ENCODE measurements around the gene KRT26.
"Not testable (repeated sequence)": the region's sequence is repeated elsewhere in the genome, so short reads cannot be mapped to it uniquely, and the experiment has no call there.

The KRT26 gene

DNA sequence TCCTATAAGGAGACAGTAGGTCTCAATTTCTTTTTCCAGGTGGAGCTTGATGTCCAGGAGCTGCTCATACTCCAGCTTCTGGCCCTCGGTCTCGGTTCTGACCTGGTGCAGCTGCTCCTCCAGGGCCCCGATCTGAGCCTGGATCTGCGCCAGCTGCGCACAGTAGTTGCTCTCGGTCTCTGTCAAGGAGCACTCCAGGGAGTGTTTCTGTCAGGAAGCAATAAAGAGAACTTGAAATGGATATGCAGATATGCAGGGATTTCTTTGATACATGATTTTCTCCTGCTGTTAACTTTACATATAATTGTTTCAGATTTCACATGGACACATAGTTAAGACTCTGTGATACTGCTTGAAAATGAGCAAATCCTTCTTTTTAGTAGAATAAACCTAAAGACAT lies 21.6 kb downstream of the KRT26 start:
- H3K4me2 ChIP-seq (ENCODE audit: low read depth, low read length) = no peak overlapping the region
- no peaks in the 10 kb centered on the region for H3F3A ChIP-seq (ENCODE audit: insufficient read depth, low read length)
- no peaks in the 10 kb centered on the region for H3K27me3 ChIP-seq (replicated peaks; ENCODE audit: insufficient read depth, low read length)
- no peaks in the 10 kb centered on the region for H3K9me2 ChIP-seq (replicated peaks; ENCODE audit: insufficient read depth, low read length)
- no peaks in the 10 kb centered on the region for H3K4me1 ChIP-seq (ENCODE audit: low read length)
- DNase-seq = no peak
- H3K9me3 ChIP-seq (replicated peaks; ENCODE audit: insufficient read depth, low read length) = no peaks in the 10 kb centered on the region
- no peaks in the 10 kb centered on the region for H3K36me3 ChIP-seq (replicated peaks; ENCODE audit: insufficient read depth, low read length)
- TF ChIP-seq, protein P1, sequence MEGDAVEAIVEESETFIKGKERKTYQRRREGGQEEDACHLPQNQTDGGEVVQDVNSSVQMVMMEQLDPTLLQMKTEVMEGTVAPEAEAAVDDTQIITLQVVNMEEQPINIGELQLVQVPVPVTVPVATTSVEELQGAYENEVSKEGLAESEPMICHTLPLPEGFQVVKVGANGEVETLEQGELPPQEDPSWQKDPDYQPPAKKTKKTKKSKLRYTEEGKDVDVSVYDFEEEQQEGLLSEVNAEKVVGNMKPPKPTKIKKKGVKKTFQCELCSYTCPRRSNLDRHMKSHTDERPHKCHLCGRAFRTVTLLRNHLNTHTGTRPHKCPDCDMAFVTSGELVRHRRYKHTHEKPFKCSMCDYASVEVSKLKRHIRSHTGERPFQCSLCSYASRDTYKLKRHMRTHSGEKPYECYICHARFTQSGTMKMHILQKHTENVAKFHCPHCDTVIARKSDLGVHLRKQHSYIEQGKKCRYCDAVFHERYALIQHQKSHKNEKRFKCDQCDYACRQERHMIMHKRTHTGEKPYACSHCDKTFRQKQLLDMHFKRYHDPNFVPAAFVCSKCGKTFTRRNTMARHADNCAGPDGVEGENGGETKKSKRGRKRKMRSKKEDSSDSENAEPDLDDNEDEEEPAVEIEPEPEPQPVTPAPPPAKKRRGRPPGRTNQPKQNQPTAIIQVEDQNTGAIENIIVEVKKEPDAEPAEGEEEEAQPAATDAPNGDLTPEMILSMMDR (IDR thresholded peaks at IDR 0.05; ENCODE audit: low read length) = no peak
- TF ChIP-seq EZH2 (optimal IDR thresholded peaks at IDR 0.05; ENCODE audit: low read depth, low read length) (no peak), EZH2phosphoT487 (IDR thresholded peaks at IDR 0.05; ENCODE audit: low read length) (no peak)
- H3K27ac ChIP-seq (ENCODE audit: low read length) = no peak overlapping the region
- no peak overlapping the region for H2AFZ ChIP-seq (ENCODE audit: low read length)
- no peak overlapping the region for H3K9ac ChIP-seq (ENCODE audit: low read length)
- H3K79me2 ChIP-seq (ENCODE audit: low read length) = no peaks in the 10 kb centered on the region
- H3K4me3 ChIP-seq (ENCODE audit: low read length) = no peak overlapping the region
- no peaks in the 10 kb centered on the region for H4K20me1 ChIP-seq (ENCODE audit: insufficient read depth, low read length)

DNA sequence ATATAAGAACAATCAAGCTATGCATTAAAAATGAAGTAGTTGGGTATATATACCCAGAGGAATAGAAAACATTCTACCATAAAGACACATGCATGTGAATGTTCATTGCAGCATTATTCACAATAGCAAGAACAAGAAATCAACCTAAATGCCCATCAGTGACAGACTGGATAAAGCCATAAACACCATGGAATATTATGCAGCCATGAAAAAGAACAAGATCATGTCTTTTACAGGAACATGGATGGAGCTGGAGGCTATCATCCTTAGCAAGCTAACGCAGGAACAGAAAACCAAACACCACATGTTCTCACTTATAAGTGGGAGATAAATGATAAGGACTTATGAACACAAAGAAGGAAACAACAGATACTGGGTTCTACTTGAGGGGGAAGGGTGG lies 23.3 kb downstream of the KRT26 start:
- H3K27me3 ChIP-seq (replicated peaks; ENCODE audit: insufficient read depth, low read length); H3K4me2 ChIP-seq (ENCODE audit: low read depth, low read length); H3F3A ChIP-seq (ENCODE audit: insufficient read depth, low read length); H3K9me2 ChIP-seq (replicated peaks; ENCODE audit: insufficient read depth, low read length); H3K4me3 ChIP-seq (ENCODE audit: low read length); H3K9ac ChIP-seq (ENCODE audit: low read length); DNase-seq; H3K4me1 ChIP-seq (ENCODE audit: low read length); H4K20me1 ChIP-seq (ENCODE audit: insufficient read depth, low read length); H3K79me2 ChIP-seq (ENCODE audit: low read length); H3K36me3 ChIP-seq (replicated peaks; ENCODE audit: insufficient read depth, low read length); H3K9me3 ChIP-seq (replicated peaks; ENCODE audit: insufficient read depth, low read length); H2AFZ ChIP-seq (ENCODE audit: low read length); H3K27ac ChIP-seq (ENCODE audit: low read length): not testable (repeated sequence)

DNA sequence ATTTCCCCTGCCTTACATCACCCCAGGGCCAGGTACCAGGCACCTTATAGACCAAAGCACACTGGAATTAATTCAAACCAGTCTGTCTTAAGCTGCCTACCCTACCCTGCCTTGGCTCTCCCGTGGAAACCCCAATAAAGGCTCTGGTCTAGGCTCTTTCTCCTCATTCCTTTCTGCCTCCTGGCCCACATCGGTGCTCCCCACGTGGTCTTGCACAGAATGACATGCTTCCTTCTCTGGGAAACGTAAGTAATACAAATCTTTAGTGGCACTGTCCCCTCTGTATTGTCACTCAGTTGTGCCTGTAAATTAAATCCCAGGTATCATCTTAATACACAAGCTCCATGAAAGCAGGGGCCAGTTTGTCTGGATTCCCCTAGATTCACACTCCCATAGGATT lies 33.4 kb downstream of the KRT26 start:
- Histone ChIP-seq H3K27me3 (replicated peaks; ENCODE audit: insufficient read depth, low read length) (no peaks in the 10 kb centered on the region), H4K20me1 (ENCODE audit: insufficient read depth, low read length) (no peaks in the 10 kb centered on the region), H3K27ac (ENCODE audit: low read length) (no peak overlapping the region), H3K4me1 (ENCODE audit: low read length) (no peaks in the 10 kb centered on the region), H3K4me2 (ENCODE audit: low read depth, low read length) (no peak overlapping the region), H3K9me3 (replicated peaks; ENCODE audit: insufficient read depth, low read length) (no peaks in the 10 kb centered on the region), H3K4me3 (ENCODE audit: low read length) (no peak overlapping the region), H3K79me2 (ENCODE audit: low read length) (no peaks in the 10 kb centered on the region), H3K9me2 (replicated peaks; ENCODE audit: insufficient read depth, low read length) (no peaks in the 10 kb centered on the region), H2AFZ (ENCODE audit: low read length) (no peak overlapping the region), H3K36me3 (replicated peaks; ENCODE audit: insufficient read depth, low read length) (no peaks in the 10 kb centered on the region), H3F3A (ENCODE audit: insufficient read depth, low read length) (no peaks in the 10 kb centered on the region), H3K9ac (ENCODE audit: low read length) (no peak overlapping the region)
- no peak for TF ChIP-seq EZH2 (optimal IDR thresholded peaks at IDR 0.05; ENCODE audit: low read depth, low read length)
- TF ChIP-seq, protein P1 (IDR thresholded peaks at IDR 0.05; ENCODE audit: low read length) = no peak
- TF ChIP-seq EZH2phosphoT487 (IDR thresholded peaks at IDR 0.05; ENCODE audit: low read length) = no peak
- no peak for DNase-seq

DNA sequence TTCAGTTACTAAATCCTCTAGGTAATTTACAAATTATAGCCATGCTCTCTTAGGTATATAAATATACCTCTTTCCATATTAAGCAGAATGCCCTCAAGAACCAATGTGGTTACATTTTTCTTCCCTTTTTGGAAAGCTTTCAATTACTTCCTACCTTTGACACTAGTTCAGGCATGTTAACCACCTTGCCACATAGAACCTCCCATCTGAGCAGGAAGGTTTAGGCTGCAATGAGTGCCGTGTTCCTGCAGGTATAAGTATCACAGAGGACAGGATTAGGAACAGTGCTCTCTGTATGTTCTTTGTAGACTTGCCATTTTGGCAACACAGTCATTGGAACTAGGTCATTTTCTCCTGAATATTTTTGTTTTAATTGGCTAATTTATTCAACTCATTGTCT lies 37.0 kb downstream of the KRT26 start:
- TF ChIP-seq EZH2phosphoT487 (IDR thresholded peaks at IDR 0.05; ENCODE audit: low read length) (no peak), EZH2 (optimal IDR thresholded peaks at IDR 0.05; ENCODE audit: low read depth, low read length) (no peak)
- TF ChIP-seq, protein P1 (IDR thresholded peaks at IDR 0.05; ENCODE audit: low read length) = no peak
- Histone ChIP-seq H3K4me2 (ENCODE audit: low read depth, low read length) (no peak overlapping the region), H3K36me3 (replicated peaks; ENCODE audit: insufficient read depth, low read length) (no peaks in the 10 kb centered on the region), H3K27ac (ENCODE audit: low read length) (no peak overlapping the region), H3K4me1 (ENCODE audit: low read length) (no peaks in the 10 kb centered on the region), H2AFZ (ENCODE audit: low read length) (no peak overlapping the region), H3K9me3 (replicated peaks; ENCODE audit: insufficient read depth, low read length) (no peaks in the 10 kb centered on the region), H3K9ac (ENCODE audit: low read length) (no peak overlapping the region), H3K79me2 (ENCODE audit: low read length) (no peaks in the 10 kb centered on the region), H3K9me2 (replicated peaks; ENCODE audit: insufficient read depth, low read length) (no peaks in the 10 kb centered on the region), H4K20me1 (ENCODE audit: insufficient read depth, low read length) (no peaks in the 10 kb centered on the region), H3K4me3 (ENCODE audit: low read length) (no peak overlapping the region), H3F3A (ENCODE audit: insufficient read depth, low read length) (no peaks in the 10 kb centered on the region), H3K27me3 (replicated peaks; ENCODE audit: insufficient read depth, low read length) (no peaks in the 10 kb centered on the region)
- no peak for DNase-seq
